GM15510 (cell line): ENCODE data around the gene ABCB9.

ENCODE experiments used
- POLR2A ChIP-seq: IDR thresholded peaks from 3 replicates; pipeline ENCODE4 v1.6.1; 2011; ENCODE audit warnings: borderline replicate concordance; ENCODE audit not compliant: insufficient read length; ENCODE audit errors: extremely low read depth

ABCB9 gene

GRCh38 chr12:122895320-122895703, 71.0 kb downstream of the ABCB9 start:
- TF ChIP-seq POLR2A = no peak

GRCh38 chr12:122894193-122895121, 71.8 kb downstream of the ABCB9 start:
- TF ChIP-seq POLR2A = no peak

GRCh38 chr12:122893208-122894153, 72.8 kb downstream of the ABCB9 start:
- no peak for TF ChIP-seq POLR2A

GRCh38 chr12:122891661-122892525, 74.4 kb downstream of the ABCB9 start:
- TF ChIP-seq POLR2A = no peak

GRCh38 chr12:122889761-122890520, 76.3 kb downstream of the ABCB9 start:
- no peak for TF ChIP-seq POLR2A

GRCh38 chr12:122888232-122888752, 78.0 kb downstream of the ABCB9 start:
- TF ChIP-seq POLR2A = peak; percentile 14

- TF ChIP-seq POLR2A = no peak
Observed at GRCh38 chr12:122887819-122888212, 78.4 kb downstream of the ABCB9 start.

- TF ChIP-seq POLR2A = no peak
Observed at GRCh38 chr12:122886851-122887818, 79.1 kb downstream of the ABCB9 start.

GRCh38 chr12:122886161-122886560, 80.1 kb downstream of the ABCB9 start:
- TF ChIP-seq POLR2A = no peak

- TF ChIP-seq POLR2A = no peak
Observed at GRCh38 chr12:122884860-122885259, 81.4 kb downstream of the ABCB9 start.

GRCh38 chr12:122884091-122884826, 82.0 kb downstream of the ABCB9 start:
- TF ChIP-seq POLR2A = no peak
